ENCODE measurements around the gene SF3B6.

GRCh38 chr2:24022324-24022974 lies 53.7 kb downstream of the SF3B6 start:
- TF ChIP-seq CTCF (IDR thresholded peaks at IDR 0.05; ENCODE audit: low read length) = no peak
- no peak for TF ChIP-seq EZH2 (optimal IDR thresholded peaks at IDR 0.05; ENCODE audit: low read depth, low read length)
- no peak for TF ChIP-seq EZH2phosphoT487 (IDR thresholded peaks at IDR 0.05; ENCODE audit: low read length)

All from MM.1S (cell line).